GM19099 (cell line): Measurements from ENCODE around the gene HOXD4.

ENCODE experiments used
- POLR2A ChIP-seq: IDR thresholded peaks from 3 replicates; pipeline ENCODE4 v1.6.1; 2011; ENCODE audit warnings: low read depth; ENCODE audit not compliant: insufficient read length; ENCODE audit errors: extremely low read depth

HOXD4 gene

GRCh38 chr2:176172895-176173566 is 21.7 kb downstream of the HOXD4 start:
- no peak for TF ChIP-seq POLR2A

GRCh38 chr2:176173567-176174381 is 22.4 kb downstream of the HOXD4 start:
- TF ChIP-seq POLR2A = no peak

GRCh38 chr2:176174382-176174823 is 23.1 kb downstream of the HOXD4 start:
- TF ChIP-seq POLR2A = no peak

- TF ChIP-seq POLR2A = no peak
These were observed 23.7 kb downstream of the HOXD4 start for GRCh38 chr2:176174824-176175708.

GRCh38 chr2:176175709-176176607 is 24.6 kb downstream of the HOXD4 start:
- TF ChIP-seq POLR2A = no peak

- TF ChIP-seq POLR2A = no peak
These were observed 26.3 kb downstream of the HOXD4 start for GRCh38 chr2:176177580-176178037.

GRCh38 chr2:176178038-176178756 is 26.8 kb downstream of the HOXD4 start:
- TF ChIP-seq POLR2A = no peak

- TF ChIP-seq POLR2A = no peak
These were observed 27.5 kb downstream of the HOXD4 start for GRCh38 chr2:176178757-176179295.

- no peak for TF ChIP-seq POLR2A
These were observed 30.2 kb downstream of the HOXD4 start for GRCh38 chr2:176181551-176181950.

GRCh38 chr2:176182671-176183070 is 31.3 kb downstream of the HOXD4 start:
- no peak for TF ChIP-seq POLR2A

- TF ChIP-seq POLR2A = no peak
These were observed 33.4 kb downstream of the HOXD4 start for GRCh38 chr2:176184749-176185148.

GRCh38 chr2:176186024-176186423 is 34.7 kb downstream of the HOXD4 start:
- no peak for TF ChIP-seq POLR2A

- no peak for TF ChIP-seq POLR2A
These were observed 36.0 kb downstream of the HOXD4 start for GRCh38 chr2:176187200-176187898.
